DMS53 treated with DMSO at 0.1 percent for 48 hours (cell line): ENCODE results near the gene SMAD3.

Experiments
- DNase-seq: peaks from one replicate; lab custom pipeline; 2025; ENCODE audit not compliant: unreplicated experiment; lab: John Stamatoyannopoulos, UW

SMAD3 gene

DNA sequence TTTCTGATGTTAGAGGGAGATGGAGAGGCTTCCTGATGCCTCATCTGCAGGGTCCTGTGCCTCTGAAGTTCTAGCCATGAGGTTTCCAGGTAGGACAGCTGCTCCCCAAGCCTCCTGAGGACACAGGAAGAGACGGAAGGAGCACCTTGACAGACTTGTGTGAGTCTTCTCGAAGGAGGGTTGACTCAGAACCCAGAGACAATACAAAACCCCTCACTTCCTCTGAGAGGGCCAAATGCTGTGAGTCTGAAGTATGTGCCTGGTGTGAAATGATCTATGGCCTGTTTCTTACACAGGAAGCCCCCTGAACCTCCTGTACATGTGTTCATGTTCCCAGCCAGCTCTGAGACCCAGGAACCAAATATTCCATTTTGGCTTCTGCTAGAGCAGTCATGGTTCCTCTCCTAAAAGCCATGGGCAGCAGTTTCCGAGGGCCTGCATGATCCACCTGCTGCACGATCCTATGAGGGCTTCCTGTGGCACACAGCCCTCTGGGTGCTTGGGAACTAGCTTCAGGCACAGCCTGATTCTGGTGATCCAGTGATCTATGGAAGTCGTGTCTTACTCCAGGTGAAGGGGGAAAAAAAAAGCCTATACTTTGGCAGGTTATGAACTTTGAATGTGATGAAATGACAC is 126.9 kb downstream of the SMAD3 start:
- no peak for DNase-seq

DNA sequence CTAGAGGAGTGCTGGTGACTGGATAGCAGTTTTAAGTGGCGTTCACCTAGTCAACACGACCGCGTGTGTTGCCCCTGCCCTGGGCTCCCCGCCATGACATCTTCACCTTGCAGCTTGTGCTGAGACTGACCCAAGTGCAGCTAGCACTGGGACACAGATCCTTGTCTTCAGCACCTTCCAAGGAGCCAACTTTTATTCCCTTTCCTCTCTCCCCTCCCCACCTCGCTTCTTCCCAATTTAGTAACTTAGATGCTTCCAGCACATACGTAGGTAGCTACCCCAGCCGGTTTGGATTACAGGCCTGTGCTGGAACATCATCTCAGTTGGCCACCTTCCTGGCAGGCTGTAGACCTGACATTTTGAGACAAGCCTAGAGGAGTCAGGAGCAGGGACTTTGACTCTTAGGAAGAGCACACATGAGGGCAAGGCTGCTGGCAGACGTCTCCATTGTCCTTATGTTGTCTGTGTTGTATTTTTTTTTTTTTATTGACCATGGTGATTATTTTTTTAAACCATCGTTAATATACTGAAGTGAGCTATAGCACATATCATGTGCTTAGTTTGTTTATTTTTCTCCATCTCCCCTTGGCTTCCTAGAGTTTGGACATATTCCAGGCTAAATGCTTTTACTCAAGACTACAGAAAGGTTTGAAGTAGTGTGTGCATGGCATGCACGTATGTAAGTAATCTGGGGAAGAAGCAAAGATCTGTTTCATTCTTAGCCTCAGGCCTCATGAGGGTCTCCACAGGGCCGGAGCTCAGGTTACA is 128.0 kb downstream of the SMAD3 start:
- no peak for DNase-seq

DNA sequence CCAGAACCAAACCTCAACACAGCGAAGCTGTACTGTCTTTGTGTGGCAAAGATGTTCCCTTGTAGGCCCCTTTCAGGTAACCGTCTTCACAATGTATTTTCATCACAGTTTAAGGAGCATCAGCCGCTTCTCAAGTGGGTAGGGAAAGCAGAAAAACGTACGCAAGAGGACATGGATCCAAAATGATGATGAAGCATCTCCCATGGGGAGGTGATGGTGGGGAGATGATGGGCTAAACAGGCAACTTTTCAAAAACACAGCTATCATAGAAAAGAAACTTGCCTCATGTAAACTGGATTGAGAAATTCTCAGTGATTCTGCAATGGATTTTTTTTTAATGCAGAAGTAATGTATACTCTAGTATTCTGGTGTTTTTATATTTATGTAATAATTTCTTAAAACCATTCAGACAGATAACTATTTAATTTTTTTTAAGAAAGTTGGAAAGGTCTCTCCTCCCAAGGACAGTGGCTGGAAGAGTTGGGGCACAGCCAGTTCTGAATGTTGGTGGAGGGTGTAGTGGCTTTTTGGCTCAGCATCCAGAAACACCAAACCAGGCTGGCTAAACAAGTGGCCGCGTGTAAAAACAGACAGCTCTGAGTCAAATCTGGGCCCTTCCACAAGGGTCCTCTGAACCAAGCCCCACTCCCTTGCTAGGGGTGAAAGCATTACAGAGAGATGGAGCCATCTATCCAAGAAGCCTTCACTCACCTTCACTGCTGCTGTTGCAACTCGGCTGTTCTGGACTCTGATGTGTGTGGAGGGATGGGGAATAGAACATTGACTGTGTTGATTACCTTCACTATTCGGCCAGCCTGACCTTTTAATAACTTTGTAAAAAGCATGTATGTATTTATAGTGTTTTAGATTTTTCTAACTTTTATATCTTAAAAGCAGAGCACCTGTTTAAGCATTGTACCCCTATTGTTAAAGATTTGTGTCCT is 129.0 kb downstream of the SMAD3 start:
- no peak for DNase-seq

DNA sequence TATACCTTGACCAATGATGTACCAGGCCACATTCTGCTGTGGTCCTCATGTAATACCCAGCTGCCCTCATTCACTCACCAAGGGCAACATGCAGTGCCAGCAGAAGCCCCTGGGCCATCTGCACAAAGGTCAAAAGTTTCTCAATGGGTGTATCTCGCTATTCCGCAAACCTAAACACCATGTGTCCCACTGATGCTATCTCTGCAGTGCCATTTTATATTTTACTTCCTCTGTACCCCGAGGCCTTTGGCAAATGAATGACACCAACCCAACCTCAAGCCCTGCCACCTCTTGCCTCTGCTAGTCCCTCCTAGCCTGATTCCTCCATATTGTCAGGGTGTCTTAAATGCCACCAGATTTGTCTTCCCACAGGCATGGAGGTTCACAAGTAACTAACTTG is 129.9 kb downstream of the SMAD3 start:
- no peak for DNase-seq

DNA sequence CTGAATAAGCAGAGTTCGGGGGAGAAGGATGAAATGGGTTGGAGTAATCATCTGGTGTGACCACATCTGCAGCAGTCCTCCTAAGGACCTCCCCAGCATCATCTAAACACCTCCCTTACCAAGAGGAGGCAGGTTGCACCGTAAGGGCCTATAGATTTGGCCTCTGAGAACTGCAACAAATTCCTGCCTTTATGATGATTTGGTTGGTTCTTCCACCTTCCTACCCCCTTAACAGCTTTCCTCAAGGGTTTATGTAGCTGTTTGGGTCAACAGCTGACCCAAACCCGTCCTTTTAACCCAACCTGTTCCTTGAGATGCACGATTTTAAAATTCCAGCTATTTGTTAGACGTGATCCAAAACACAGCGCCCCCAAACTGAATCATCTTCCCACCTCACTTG is 130.8 kb downstream of the SMAD3 start:
- DNase-seq, result no peak

DNA sequence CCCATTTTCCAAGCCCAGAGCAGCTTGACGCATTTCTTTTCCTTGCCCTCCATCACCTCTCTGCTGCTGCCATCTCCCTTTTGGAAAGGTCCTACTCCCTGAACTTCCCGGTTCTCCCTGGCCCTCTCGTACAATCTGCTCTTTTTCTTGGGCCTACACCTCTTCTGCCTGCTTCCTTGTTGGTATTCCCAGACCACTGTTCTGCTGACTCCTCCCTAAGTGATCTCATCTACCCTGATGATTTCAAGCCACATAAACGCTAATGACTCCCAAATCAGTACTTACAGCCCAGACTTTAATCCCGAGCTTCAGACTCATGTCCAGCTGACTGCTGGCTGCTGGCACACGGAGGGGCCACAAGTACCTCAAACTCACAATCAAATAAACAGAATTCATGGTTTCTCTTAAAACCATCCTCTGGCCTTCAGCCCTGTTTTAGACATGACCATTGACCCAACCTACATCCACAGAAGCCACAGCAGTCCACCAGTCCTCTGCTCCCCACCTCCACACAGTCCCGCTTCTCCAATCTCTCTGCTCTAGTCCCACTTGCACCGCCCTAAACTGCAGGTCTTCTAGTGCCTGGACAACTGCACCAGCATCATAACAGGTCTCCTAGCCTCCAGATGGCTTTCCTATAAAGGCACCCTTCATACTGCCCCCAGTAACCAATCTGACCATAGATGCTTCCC is 131.4 kb downstream of the SMAD3 start:
- no peak for DNase-seq

DNA sequence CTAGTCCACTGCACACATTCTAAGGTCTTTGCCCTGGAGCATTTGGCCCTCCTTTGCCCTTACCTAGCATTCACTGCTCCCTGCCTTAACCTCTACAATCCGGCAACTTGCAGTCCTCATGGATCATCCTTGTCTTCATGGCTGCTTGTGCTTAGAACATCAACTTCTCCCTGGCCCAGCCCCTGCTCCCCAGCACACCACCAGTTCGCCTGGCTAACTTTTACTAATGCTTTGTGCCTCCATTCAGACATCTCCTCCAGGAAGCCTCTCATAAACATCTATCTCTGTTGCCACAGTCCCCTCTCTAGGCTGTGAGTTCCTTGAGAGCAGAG is 131.9 kb downstream of the SMAD3 start:
- DNase-seq, result no peak

DNA sequence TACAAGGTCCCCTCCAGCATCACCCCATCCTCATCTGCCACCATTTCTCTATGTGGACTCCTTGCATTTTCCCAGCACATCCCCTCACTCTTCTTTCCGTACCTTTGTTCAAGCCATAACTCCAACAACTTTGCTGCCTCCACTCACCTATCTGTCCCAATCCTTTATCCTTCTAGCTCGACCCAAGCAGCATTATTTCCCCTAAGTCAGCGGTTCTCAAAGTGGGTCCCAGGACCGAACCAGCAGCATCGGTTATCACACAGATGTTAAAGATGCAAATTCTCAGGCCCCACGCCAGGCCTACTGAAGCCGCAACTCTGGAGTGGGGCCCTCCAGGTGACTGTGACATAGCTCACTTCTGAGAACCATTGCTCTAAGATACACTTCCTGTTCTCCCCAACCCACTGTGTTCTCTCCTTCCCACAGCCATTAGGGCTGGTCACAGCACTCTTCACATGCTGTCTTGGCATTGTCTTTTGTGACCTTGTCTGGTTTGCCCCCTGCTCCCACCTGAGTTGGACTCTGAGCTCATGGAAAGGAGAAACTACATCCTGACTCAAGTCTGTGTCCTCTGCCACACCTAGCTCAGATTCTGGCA is 132.9 kb downstream of the SMAD3 start:
- DNase-seq, result no peak

DNA sequence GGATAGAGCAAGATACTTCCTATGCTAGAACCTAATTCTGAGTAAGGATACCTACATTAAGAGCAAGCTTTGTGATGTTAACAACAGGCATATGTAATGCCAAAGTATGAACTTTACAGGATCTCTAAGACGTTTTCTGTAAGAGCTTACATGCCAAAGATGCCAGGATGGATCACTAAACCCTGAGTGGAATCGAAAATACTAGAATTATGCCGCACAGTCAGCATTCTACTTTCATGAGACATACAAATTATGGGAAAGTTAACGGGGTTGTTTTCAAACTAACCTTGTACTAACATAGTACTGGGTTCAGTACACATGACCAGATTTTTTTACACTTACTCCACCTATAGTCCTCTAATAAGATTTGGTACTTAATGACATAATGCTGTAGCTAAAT is 134.0 kb downstream of the SMAD3 start:
- DNase-seq, result no peak

DNA sequence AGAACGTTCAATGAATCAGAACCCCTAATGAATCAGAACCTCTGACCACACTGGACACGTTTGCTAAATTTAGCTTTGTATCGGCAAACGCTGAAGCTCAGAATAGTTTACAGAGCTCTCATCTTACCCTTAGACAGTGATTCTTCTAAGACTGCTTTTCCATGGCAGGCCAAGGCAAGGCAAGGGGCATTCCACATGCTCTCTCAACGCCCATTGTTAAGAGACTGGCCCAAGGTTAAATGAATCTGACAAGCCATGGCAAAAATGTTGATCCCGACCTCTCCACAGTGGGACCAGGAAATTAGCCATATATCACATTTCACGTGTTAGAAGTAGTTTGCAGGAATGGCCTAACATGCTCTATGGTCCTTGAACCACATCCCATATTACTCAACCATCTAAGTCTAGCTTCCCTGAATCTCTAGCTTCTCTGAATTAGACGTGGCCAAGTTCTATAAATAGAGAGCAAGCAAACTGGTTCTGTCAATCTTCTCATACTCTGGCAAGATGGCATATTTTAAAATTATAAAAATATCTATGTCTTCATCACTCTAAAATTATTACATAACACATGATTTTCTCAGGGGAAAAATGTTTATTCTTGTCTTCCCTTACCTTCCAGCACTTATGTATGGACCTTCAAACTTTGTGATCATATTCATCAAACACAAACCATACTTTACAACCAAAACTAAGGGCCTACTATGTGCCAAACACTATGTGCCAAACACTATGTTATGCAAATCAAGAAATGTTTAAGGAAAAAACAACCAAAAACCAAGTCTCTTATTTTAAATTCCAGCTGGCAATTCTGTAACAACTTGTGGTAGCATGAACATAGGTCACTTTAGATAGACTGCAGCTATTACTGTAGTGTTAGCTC is 134.7 kb downstream of the SMAD3 start:
- no peak for DNase-seq

DNA sequence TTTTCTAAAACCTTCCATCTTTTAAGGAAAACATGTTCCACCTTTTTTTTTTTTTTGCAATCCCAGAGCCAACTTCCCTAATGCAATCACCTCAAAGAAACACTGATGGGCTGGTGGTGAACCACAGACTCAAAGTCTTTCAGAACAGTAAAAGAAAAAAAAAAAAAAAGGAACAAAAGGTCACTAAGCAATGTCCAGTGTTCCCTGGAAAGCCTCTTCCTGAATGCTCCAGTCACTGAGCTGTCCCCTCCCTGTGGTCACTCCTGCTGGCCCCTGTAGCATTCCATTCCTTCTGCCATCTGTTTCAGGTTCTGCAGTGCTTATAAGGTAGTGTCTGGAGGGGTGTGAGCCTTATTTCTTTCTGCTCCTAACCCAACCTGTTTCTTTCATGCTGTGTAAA is 135.7 kb downstream of the SMAD3 start:
- no peak for DNase-seq

DNA sequence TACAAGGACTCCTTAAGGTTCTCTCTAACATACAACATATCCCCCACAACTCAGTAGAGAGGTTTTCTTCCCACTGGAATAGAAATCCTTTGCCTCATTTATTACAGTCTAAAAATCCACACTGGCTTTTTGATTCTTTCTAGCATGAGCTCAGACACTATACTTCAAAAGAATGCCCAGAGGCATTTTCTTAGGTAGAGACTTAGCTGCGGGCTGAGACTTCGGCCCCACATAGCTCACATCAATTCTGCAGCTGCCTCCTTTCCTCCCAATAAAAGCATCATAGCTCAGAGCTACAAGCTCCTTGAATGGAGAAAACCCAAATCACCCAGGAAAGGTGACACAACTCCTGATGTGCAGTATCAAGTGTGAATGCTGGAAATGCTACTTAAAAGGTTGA is 136.7 kb downstream of the SMAD3 start:
- DNase-seq, result no peak

DNA sequence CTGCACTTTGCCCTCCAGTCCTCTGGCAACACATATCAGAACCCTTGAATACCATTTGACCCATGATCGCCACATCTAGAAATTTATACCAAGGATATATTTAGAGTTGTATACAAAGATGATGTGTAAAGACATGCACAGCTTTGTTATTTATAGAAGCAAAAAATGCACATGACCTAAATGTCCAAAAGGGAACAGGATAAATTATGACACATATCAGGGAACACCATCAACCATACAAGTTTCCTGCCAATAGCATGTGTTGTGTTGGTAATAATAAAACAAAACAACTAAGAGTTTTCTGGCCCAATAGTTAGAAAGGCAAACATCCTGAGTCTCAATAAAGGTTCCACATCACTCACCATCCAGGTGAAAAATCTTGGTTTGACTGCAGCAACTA is 137.6 kb downstream of the SMAD3 start:
- DNase-seq, result no peak

DNA sequence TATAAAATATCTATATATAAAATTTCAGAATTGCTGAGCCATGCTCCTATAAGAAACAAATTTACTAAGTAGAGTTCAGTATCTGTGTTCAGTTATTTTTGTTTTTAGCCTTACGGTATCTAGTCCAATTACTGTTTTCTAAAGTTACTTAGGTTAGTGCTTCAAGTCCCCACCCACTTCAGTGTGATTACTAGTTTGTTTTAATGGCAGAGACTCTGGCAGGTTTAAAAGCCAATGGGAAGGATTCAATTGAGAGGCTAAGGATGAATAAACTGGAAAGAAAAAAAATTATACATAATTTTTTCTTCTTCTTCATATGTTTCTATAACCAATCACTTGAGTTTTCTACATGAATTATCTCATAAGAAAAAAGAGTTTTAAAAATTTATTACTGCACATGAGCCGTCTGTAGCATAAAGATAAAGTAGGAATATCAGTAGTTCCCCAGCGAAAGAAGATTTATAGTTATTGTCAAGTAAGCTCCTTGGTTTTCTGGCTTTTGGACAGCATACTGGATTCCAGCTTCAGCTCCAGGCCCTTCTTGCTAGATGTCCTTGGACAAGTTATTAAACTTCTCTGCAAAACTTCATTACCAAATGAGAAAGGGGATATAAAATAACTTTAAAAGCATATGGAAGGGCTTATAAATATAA is 142.3 kb downstream of the SMAD3 start:
- DNase-seq, result no peak

DNA sequence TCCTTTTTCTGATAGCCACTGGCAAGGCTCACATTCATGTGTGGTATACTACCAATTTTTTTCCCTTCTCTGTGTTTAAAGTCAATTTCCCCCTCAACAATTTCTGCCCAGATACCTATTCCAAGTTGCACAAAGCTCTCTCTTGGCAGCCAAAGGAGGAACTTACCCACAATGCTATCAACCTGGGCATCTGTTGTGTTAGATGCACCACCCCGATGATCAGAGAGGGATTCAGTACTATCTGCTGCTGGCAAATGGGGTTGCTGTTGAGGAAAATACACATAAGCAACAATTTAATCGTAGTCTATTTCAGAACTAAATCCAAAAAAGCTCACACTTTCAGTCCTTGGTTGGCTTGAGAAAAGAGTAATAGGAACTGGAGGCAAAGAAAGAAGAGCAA is 143.0 kb downstream of the SMAD3 start:
- no peak for DNase-seq

DNA sequence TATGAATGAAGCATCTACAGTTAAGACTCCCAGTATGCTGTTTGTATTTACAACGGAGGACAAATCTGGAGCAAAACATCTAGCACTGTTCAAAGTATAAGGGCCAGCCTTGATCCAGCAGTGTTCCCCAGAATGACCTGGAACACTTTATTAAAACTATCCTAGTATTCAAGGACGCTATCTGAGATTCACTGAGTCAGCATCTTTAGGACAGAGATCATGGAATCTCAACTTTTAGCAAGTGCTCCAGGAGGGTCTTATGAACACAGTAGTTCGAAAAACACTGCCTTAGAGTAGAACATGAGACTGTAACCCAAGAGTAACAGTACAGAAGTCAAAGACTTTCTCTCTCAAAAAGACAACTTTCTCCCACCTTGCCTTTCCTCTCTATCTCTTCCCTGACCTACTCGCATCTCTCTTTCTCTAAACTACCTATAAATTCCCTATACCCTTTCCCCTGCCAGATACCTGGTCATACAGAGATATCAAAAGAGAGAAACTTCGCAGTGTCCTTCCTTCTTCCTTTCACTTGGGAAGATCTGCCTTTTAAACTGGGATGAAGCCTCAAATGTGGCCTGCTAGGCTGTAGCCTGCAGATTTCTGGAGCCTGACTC is 145.3 kb downstream of the SMAD3 start:
- no peak for DNase-seq

DNA sequence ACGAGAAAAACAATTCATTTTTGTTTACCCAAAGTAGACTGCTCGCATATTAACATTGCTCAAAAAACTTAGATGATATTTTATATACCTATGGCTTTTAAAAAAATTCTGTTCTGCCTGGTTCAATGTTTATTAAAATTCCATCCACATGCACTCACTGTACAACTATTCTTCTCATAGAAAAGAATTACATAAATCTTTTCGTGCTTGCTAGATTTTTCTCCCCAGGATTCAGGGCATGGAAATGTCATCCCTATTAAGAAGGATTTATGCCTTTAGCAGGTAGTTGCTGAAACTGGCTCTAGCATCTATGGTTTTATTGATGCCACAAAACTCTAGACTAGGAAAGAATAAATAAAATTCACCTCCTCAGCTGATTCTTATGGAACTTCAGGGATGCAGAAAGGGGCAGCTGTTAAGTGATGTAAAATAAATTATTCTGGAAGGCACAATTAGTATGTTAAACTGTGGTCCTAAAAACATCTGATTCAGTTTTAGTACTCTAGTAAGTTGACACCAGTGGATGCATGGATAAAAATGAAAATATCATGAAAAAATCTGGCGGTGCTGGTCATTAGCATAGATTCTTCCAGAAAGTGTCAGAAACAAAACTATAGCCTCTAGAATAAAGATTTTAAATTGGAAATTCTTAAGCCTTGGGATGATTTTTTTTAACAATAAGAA is 147.4 kb downstream of the SMAD3 start:
- no peak for DNase-seq

DNA sequence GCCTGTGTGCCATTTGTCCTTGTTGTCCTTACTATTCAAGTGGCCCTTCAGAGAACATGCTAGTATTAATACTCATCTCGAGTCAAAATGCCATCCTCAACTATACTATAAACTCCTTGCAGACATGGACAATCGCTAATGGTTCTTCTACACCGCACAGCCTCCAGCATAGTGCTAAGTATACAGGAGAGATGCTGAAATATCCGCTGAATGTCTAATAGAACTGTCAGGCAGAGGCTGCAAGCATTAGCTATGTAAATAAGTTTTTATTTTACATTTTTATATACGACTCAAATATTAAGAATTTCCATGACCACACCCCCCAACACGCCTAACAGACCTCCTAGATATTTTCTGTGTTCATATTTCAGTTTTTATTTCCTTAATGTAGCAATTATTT is 149.7 kb downstream of the SMAD3 start:
- no peak for DNase-seq

DNA sequence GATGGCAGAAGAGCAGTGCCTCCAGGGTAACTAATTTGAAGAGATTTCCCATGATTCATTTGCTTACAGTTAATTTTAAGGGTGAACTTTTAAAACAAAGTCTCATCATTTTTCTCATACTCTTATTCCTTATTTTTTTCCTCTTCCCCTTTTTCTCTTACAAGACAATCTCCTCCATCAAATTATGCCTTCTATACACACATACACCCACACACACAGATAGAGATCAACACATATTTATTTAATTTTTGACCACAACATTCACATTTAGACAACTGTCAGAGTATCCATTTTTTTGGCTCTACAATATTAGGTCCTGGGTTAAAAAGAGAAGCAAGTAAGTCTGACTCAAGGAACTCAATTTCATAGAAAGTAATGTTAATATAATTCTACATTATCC is 151.5 kb downstream of the SMAD3 start:
- DNase-seq, result no peak
